Type B pancreatic cell (in vitro differentiated cells): ENCODE measurements around the gene DNAJB1. TPM values are rescaled to one million over a fixed set of nuclear protein-coding genes. Genes with fewer than 3 reads are reported as not detected.

Experiments used
- DNase-seq: peaks from one replicate; pipeline ENCODE4 v3.0.0; 2021; ENCODE audit warnings: mixed read lengths; ENCODE audit not compliant: unreplicated experiment; ENCODE audit errors: extremely low spot score
- H3K27ac Mint-ChIP-seq: 2 replicates; pipeline ENCODE4 v1.8.0; 2021; ENCODE audit warnings: mild to moderate bottlenecking, mixed read lengths
- H3K27me3 Mint-ChIP-seq: 2 replicates; pipeline ENCODE4 v1.8.0; 2021; ENCODE audit warnings: mixed read lengths
- H3K36me3 Mint-ChIP-seq: 2 replicates; pipeline ENCODE4 v1.8.0; 2021; ENCODE audit warnings: mixed read lengths
- H3K4me1 Mint-ChIP-seq: one replicate; pipeline ENCODE4 v1.8.0; 2021; ENCODE audit warnings: mixed read lengths; ENCODE audit not compliant: unreplicated experiment
- H3K4me3 Mint-ChIP-seq: 2 replicates; pipeline ENCODE4 v1.8.0; 2021; ENCODE audit warnings: mild to moderate bottlenecking, mixed read lengths
- H3K9me3 Mint-ChIP-seq: 2 replicates; pipeline ENCODE4 v1.8.0; 2021; ENCODE audit warnings: mixed read lengths
- total RNA-seq: library from RNA; stranded (reverse); gene quantifications from 2 replicates; pipeline ENCODE4 v1.2.1, GENCODE V29; 2021; ENCODE audit warnings: low replicate concordance
- TF ChIP-seq, protein P1 (sequence below): fragments of 200-600 bp; sonication (generic); conservative IDR thresholded peaks from 2 replicates; pipeline ENCODE4 v1.5.0; 2021; ENCODE audit warnings: antibody characterized with exemption, mild to moderate bottlenecking

The DNAJB1 gene
- total RNA-seq, 1 donor from 2014 or later = 142 TPM

DNA sequence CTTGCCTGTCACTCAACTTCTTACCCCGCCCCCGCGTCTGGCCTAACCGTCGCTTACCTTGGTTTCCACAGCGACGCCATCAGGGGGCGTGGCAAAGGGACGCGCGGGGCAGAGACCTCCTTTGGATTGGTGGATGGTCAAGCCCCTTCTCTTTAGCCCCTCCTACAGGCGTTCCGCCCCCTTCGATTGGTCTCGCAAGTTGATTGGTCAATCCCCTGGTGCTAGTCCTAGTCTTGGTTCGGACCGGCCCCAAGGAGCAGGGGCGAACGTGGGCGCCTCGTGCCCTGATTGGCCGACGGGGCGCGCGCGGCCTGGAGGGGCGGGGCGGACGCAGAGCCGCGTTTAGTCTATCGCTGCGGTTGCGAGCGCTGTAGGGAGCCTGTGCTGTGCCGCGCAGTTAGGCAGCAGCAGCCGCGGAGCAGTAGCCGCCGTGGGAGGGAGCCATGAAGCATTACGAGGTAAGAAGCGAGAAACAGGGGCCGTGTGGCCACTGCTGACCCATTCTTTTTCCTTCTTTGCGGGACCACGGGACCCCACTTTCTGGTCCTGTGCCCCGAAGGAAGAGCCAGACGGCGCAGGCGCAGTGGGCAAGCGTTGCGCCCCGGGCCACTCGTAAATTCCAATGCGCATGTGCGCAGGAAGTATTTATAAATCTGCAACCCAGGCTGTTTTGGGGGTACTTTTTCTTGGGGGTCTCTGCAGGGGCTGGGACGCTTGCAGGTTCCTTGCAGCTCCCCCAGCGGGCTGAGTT is 11.2 kb upstream of the DNAJB1 start, which contains the start of gene TECR:
Gene TECR, plus strand, starts transcription at position 341 of the 751 bp plus-strand sequence. Its CDS starts 103 bp downstream, at position 444.
- Mint-ChIP-seq H3K4me1 (peaks cover 19% of the 10 kb centered on the region), H3K27ac (peak within 1 kb of the TSS; percentile 97), H3K27me3 (no peaks in the 10 kb centered on the region), H3K36me3 (peaks cover 3% of the 10 kb centered on the region), H3K4me3 (peak within 1 kb of the TSS; percentile 99), H3K9me3 (no peaks in the 10 kb centered on the region)
- DNase-seq = peak; percentile 99
- TF ChIP-seq, protein P1, sequence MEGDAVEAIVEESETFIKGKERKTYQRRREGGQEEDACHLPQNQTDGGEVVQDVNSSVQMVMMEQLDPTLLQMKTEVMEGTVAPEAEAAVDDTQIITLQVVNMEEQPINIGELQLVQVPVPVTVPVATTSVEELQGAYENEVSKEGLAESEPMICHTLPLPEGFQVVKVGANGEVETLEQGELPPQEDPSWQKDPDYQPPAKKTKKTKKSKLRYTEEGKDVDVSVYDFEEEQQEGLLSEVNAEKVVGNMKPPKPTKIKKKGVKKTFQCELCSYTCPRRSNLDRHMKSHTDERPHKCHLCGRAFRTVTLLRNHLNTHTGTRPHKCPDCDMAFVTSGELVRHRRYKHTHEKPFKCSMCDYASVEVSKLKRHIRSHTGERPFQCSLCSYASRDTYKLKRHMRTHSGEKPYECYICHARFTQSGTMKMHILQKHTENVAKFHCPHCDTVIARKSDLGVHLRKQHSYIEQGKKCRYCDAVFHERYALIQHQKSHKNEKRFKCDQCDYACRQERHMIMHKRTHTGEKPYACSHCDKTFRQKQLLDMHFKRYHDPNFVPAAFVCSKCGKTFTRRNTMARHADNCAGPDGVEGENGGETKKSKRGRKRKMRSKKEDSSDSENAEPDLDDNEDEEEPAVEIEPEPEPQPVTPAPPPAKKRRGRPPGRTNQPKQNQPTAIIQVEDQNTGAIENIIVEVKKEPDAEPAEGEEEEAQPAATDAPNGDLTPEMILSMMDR = no peak

DNA sequence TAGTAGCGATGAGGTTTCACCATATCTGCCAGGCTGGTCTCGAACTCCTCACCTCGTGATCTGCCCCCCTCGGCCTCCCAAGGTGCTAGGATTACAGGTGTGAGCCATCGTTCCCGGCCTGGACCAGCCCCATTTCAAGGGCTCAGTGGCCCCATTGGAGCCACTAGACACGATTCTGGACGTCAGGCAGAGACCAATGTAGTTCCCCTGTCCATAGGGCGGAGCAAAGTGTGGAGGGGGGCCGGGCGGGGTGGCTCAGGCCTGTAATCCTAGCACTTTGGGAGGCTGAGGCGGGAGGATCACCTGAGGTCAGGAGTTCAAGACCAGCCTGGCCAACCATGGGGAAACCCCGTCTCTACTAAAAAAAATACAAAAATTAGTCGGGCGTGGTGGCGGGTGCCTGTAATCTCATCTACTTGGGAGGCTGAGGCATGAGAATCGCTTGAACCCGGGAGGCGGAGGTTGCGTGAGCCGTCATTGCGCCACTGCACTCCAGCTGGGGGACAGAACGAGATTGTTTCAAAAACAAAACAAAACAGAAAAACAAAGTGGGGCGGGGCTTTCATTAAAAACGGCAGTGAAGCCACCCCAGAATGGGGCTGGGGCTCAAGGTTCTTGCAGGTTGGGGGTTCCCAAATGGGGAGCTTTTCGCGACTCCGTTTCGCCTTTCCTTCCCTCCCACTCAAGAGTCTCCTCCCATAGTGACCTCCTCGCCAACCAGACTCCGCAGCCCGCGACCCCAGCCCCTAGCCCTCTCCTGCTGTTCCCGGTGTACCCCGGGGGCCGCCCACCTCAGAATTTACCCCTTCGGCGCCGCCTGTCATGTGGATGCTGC is 10.4 kb upstream of the DNAJB1 start:
- Mint-ChIP-seq H3K4me3 (peak overlapping the region; percentile 99), H3K4me1 (peaks cover 19% of the 10 kb centered on the region), H3K27me3 (no peaks in the 10 kb centered on the region), H3K9me3 (no peaks in the 10 kb centered on the region), H3K27ac (peak overlapping the region; percentile 97), H3K36me3 (peaks cover 3% of the 10 kb centered on the region)
- no peak for DNase-seq
- TF ChIP-seq, protein P1 = no peak

DNA sequence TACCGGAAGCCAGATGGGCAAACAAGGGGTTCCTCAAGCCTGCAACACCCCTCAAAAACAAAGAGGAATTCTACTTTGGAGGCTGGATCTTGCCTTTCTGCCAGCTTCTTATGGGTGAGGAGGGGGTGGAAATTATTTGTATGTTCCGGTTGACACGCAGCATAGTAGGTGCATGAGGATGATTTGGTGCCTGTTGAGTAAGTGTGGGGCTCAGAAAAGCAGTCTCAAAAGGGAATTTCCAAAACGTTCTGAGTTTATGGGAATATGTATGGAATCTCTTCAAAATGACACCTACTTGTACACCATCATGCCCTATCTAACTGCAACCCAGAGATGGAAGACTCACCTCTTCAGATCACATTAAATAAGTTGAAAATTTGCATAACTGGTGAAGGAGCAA is 8.2 kb upstream of the DNAJB1 start:
- Mint-ChIP-seq H3K27ac (peak overlapping the region; percentile 84), H3K9me3 (no peaks in the 10 kb centered on the region), H3K36me3 (no peaks in the 10 kb centered on the region), H3K27me3 (no peaks in the 10 kb centered on the region), H3K4me3 (peak overlapping the region; percentile 16), H3K4me1 (peaks cover 15% of the 10 kb centered on the region)
- TF ChIP-seq, protein P1 = no peak
- no peak for DNase-seq

DNA sequence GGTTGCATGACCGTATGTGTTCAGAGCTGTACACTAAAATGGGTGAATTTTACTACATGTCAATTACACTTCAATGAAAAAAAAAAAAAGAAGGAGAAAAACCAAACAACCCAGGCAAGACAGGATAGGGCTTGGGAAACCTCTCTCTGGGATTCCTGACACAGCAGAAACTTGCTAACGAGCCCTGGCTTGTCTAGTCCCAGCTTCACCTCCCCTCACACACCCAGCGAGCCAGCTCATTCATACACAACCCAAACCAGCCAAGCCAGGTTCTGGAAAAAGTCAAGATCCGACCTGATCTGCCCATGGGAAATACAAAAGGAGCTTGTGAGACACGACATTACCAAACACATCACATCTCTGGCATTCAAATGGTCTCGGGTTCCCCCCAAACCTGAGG is 7.5 kb upstream of the DNAJB1 start:
- Mint-ChIP-seq H3K9me3 (no peaks in the 10 kb centered on the region), H3K4me1 (peaks cover 13% of the 10 kb centered on the region), H3K4me3 (peak overlapping the region; percentile 53), H3K27ac (peak overlapping the region; percentile 84), H3K27me3 (no peaks in the 10 kb centered on the region), H3K36me3 (no peaks in the 10 kb centered on the region)
- DNase-seq = no peak
- TF ChIP-seq, protein P1 = no peak

DNA sequence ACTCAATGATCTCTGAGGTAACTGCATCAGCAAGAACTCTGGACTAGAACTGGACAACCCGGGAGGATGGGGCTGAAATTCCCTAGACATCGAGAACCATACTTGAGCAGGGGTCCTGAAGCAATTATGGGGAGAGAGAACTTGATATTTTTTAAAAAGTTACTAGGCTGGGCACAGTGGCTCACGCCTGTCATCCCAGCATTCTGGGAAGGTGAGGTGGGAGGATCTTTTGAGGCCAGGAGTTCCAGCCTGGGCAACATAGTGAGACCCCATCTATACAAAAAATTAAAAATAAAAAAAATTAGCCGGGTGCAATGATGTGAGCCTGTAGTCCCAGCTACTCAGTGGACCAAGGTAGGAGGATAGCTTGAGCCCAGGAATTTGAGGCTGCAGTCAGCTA is 2.3 kb upstream of the DNAJB1 start:
- H3K4me1 Mint-ChIP-seq = peaks cover 22% of the 10 kb centered on the region
- TF ChIP-seq, protein P1 = no peak
- DNase-seq = no peak
- H3K9me3 Mint-ChIP-seq = no peaks in the 10 kb centered on the region
- no peaks in the 10 kb centered on the region for H3K27me3 Mint-ChIP-seq
- H3K4me3 Mint-ChIP-seq = no peak overlapping the region
- H3K36me3 Mint-ChIP-seq = peaks cover 13% of the 10 kb centered on the region
- H3K27ac Mint-ChIP-seq = no peak overlapping the region
